Right cardiac atrium (tissue), 5 donors: ENCODE data around the gene KANK3. TPM values are rescaled to one million over a fixed set of nuclear protein-coding genes. Genes with fewer than 3 reads are reported as not detected.
A peak's percentile ranks its signal among the peaks of the same experiment; 100 is the strongest.
"Not testable (repeated sequence)": the region's sequence is repeated elsewhere in the genome, so short reads cannot be mapped to it uniquely, and the experiment has no call there.

Experiments
- ATAC-seq, 2 donors: fragments of 200-7000 bp; cut with Tn5 transposase; one replicate each; pipeline versions ENCODE4 v1.8.0 to v1.9.1; 2020; ENCODE audit warnings: moderate library complexity in 2 of 2, mild to moderate bottlenecking in 1 of 2
- DNase-seq, 3 donors: peaks; one replicate each; pipeline ENCODE4 v3.0.0-alpha.2; 2020
- H3K27ac ChIP-seq: one replicate; pipeline ENCODE4 v1.5.1; 2013; ENCODE audit warnings: mild to moderate bottlenecking, low read length, control low read depth, moderate library complexity
- H3K27me3 ChIP-seq: one replicate; pipeline ENCODE4 v1.6.1; 2013; ENCODE audit not compliant: control insufficient read depth, insufficient read depth
- H3K4me1 ChIP-seq: one replicate; pipeline ENCODE4 v1.6.1; 2013; ENCODE audit warnings: low read length; ENCODE audit not compliant: control insufficient read depth, insufficient read depth
- H3K4me3 ChIP-seq: one replicate; pipeline ENCODE4 v1.5.1; 2013; ENCODE audit warnings: low read length, control low read depth
- H3K9me3 ChIP-seq: one replicate; pipeline ENCODE4 v1.6.1; 2013; ENCODE audit warnings: low read length; ENCODE audit not compliant: control insufficient read depth
- WGBS: extraction: QIAGEN DNeasy Blood & Tissue Kit; methylation state at CpG from one replicate; pipeline ENCODE4 v1.1.7; 2013; 5-methylcytosine and 5-hydroxymethylcytosine counted together
- intact Hi-C, 4 donors: fragments of 100-400 bp; cut with DNase I; formaldehyde crosslinking; loops; one replicate each; pipeline versions ENCODE4 v1.11.0 to v1.14.0; 2022 to 2023
- polyA plus RNA-seq: library from polyadenylated mRNA; stranded (reverse); fragments of 200-250 nt; gene quantifications from one replicate; pipeline ENCODE4 v1.2.3, GENCODE V29; 2013
- total RNA-seq, 4 donors: library from RNA; stranded (reverse); fragmentation: NEBNext Ultra II Directional; extraction: Animal tissue kit (Norgen Biotek cat#: 25700); gene quantifications; one replicate each; pipeline ENCODE4 v1.2.1, GENCODE V29; 2021
- donor health status: healthy with polysubstance abuse.
- donor health status: DM: no; HTN: yes; CAD: no.
- donor health status: DM: no; HTN: no; CAD: no.
- donor health status: DM: no; HTN: yes; CAD: no; lungs with severe emphysema.
- donor health status: DM: yes; HTN: yes; CAD: no.

Gene KANK3
- total and polyA plus RNA-seq, 5 donors, result 10.1 to 14.0 (median 13.1) TPM

DNA sequence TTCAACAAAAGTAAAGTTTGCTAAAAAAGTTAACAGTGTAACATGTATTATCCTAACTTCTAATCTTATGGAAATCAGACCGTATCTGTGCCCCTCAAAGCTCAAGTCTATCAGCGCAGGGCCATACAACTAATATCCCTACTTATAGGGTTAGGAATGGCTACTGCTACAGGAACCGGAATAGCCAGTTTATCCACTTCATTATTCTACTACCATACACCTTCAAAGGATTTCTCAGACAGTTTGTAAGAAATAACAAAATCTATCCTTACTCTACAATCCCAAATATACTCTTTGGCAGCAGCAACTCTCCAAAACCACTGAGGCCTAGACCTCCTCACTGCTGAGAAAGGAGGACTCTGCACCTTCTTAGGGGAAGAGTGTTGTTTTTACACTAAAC lies 42.5 kb upstream of the KANK3 start:
- ATAC-seq, DNase-seq, H3K4me3 ChIP-seq, H3K4me1 ChIP-seq, H3K9me3 ChIP-seq, intact Hi-C loops, H3K27me3 ChIP-seq, H3K27ac ChIP-seq: not testable (repeated sequence)
- 90% methylated on average over 3 of the region's 3 CpGs for WGBS

DNA sequence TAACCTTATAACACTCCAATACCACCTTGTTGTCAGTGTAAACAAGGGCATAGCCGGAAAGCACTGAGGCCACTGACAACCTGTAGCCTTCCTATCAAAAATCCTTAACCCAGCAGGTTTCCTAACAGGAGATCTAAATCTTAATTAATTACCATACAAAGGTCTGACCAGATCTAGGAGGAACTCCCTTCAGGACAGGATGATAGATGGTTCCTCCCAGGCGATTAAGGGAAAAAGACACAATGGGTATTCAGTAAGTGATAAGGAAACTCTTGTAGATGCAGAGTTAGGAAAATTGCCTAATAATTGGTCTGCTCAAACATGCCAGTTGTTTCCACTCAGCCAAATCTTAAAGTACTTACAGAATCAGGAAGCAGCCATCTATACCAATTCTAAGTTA lies 42.0 kb upstream of the KANK3 start:
- H3K27ac ChIP-seq, DNase-seq, H3K9me3 ChIP-seq, intact Hi-C loops, H3K4me1 ChIP-seq, ATAC-seq, H3K27me3 ChIP-seq, H3K4me3 ChIP-seq: not testable (repeated sequence)
- WGBS, result 63% methylated on average over 2 of the region's 2 CpGs

DNA sequence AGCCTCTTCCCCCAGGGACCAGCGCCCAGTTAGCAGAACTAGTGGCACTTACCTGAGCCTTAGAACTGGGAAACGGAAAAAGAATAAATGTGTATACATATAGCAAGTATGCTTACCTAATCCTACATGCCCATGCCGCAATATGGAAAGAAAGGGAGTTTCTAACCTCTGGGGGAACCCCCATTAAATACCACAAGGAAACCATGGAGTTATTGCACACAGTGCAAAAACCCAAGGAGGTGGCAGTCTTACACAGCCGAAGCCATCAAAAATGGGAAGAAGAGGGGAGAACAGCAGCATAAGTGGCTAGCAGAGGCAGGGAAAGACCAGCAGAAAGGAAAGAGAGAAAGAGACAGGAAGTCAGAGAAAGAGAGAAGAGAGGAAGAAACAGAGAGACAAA lies 41.5 kb upstream of the KANK3 start:
- H3K4me1 ChIP-seq, H3K27me3 ChIP-seq, H3K9me3 ChIP-seq, intact Hi-C loops, H3K27ac ChIP-seq, DNase-seq, ATAC-seq, H3K4me3 ChIP-seq: not testable (repeated sequence)
- WGBS, result 81% methylated on average over 4 of the region's 4 CpGs

DNA sequence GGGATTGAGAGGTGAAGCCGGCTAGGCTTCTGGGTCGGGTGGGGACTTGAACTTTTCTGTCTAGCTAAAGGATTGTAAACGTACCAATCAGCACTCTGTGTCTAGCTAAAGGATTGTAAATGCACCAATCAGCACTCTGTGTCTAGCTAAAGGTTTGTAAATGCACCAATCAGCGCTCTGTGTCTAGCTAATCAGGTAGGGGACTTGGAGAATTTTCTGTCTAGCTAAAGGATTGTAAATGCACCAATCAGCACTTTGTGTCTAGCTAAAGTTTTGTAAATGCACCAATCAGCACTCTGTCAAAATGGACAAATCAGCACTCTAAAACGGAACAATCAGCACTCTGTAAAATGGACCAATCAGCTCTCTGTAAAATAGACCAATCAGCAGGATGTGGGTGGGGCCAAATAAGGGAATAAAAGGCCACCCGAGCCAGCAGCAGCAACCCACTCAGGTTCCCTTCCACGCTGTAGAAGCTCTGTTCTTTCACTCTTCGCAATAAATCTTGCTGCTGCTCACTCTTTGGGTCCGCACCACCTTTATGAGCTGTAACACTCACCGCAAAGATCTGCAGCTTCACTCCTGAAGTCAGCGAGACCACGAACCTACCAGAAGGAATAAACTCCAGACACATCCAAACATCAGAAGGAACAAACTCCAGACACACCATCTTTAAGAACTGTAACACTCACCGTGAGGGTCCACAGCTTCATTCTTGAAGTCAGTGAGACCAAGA lies 36.3 kb upstream of the KANK3 start:
- H3K9me3 ChIP-seq, H3K27ac ChIP-seq, H3K27me3 ChIP-seq, ATAC-seq, DNase-seq, H3K4me3 ChIP-seq, H3K4me1 ChIP-seq, intact Hi-C loops: not testable (repeated sequence)
- WGBS, result 95% methylated on average over 13 of the region's 13 CpGs

DNA sequence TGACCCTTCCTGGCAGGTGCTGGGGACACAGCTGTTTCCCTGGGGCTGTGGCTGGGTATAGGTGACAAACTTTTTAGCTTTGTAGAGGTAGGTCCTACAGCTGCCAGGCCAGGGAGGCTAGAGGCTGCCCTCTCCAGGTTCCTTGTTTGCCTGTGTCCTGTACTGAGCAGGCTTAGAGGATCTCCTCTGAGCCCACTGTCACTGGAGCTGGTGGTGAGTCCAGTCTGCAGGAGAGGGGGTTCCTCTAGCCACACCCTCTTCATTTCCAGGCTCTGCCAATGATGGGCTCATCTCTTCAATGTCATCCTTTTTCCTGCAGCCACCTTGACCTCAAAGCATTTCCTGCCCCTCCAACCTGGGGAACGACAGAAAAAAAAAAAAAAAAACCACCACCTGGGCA lies 34.5 kb upstream of the KANK3 start:
- Histone ChIP-seq H3K9me3 (no peaks in the 10 kb centered on the region), H3K4me1 (peaks cover 2% of the 10 kb centered on the region), H3K27me3 (no peaks in the 10 kb centered on the region), H3K4me3 (no peak overlapping the region), H3K27ac (no peak overlapping the region)
- intact Hi-C loops, result no loop called here
- ATAC-seq, result no peak
- DNase-seq, result no peak
- 46% methylated on average over 1 of the region's 1 CpG for WGBS

DNA sequence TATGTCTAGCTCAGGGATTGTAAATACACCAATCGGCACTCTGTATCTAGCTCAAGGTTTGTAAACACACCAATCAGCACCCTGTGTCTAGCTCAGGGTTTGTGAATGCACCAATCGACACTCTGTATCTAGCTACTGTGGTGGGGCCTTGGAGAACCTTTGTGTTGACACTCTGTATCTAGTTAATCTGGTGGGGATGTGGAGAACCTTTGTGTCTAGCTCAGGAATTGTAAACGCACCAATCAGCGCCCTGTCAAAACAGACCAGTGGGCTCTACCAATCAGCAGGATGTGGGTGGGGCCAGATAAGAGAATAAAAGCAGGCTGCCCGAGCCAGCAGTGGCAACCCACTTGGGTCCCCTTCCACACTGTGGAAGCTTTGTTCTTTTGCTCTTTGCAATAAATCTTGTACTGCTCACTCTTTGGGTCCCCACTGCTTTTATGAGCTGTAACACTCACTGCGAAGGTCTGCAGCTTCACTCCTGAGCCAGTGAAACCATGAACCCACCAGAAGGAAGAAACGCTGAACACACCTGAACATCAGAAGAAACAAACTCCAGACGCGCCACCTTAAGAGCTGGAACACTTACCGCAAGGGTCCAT lies 33.4 kb upstream of the KANK3 start:
- H3K27ac ChIP-seq, H3K4me3 ChIP-seq, H3K4me1 ChIP-seq, ATAC-seq, H3K27me3 ChIP-seq, H3K9me3 ChIP-seq, intact Hi-C loops: not testable (repeated sequence)
- peak in 1 of 3 donors; percentile 4 for DNase-seq
- 89% methylated on average over 10 of the region's 10 CpGs for WGBS

DNA sequence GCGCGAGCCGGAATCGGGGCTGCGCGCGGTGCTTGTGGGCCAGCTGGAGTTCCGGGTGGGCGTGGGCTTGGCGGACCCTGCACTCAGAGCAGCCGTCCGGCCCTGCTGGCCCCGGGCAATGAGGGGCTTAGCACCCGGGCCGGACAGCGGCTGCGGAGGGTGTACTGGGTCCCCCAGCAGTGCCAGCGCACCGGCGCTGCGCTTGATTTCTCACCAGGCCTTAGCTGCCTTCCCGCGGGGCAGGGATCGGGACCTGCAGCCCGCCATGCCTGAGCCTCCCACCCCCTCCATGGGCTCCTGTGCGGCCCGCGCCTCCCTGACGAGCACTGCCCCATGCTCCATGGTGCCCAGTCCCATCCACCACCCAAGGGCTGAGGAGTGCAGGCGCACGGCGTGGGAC lies 32.7 kb upstream of the KANK3 start:
- H3K27me3 ChIP-seq, H3K4me1 ChIP-seq, H3K27ac ChIP-seq, H3K9me3 ChIP-seq, intact Hi-C loops, H3K4me3 ChIP-seq, ATAC-seq: not testable (repeated sequence)
- 98% methylated on average over 32 of the region's 32 CpGs for WGBS
- DNase-seq, result peak in 1 of 3 donors; percentile 29

DNA sequence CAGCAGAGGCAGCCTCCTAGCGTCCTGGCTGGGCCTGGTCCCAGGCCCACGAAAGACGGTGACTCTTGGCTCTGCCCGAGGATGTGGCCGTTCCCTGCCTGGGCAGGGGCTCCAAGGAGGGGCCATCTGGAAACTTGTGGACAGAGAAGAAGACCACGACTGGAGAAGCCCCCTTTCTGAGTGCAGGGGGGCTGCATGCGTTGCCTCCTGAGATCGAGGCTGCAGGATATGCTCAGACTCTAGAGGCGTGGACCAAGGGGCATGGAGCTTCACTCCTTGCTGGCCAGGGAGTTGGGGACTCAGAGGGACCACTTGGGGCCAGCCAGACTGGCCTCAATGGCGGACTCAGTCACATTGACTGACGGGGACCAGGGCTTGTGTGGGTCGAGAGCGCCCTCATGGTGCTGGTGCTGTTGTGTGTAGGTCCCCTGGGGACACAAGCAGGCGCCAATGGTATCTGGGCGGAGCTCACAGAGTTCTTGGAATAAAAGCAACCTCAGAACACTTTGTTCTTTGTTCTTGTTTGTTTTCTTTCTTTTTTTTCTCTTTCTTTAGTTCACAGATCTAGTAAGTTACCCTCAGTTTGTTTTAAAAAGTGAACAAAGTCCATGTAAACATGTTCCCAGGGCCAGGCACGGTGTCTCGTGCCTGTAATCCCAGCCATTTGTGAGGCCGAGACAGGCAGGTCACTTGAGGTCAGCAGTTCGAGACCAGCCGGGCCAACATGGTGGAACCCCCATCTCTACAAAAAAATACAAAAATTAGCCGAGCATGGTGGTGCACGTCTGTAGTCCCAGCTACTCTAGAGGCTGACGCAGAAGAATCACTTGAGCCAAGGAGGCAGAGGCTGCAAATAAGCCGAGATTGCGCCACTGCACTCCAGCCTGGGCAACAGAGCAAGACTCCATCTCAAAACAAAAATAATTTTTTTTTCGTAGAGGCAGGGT lies 31.1 kb upstream of the KANK3 start:
- 73% methylated on average over 26 of the region's 26 CpGs for WGBS
- H3K27me3 ChIP-seq, result no peaks in the 10 kb centered on the region
- H3K4me1 ChIP-seq, result peaks cover 7% of the 10 kb centered on the region
- H3K4me3 ChIP-seq, result no peak overlapping the region
- intact Hi-C loops, result no loop called here
- peak overlapping the region; percentile 64 for H3K27ac ChIP-seq
- no peaks in the 10 kb centered on the region for H3K9me3 ChIP-seq
- ATAC-seq (peak; percentile 72 to 80), DNase-seq (peak; percentile 74 to 91 (median 81))

DNA sequence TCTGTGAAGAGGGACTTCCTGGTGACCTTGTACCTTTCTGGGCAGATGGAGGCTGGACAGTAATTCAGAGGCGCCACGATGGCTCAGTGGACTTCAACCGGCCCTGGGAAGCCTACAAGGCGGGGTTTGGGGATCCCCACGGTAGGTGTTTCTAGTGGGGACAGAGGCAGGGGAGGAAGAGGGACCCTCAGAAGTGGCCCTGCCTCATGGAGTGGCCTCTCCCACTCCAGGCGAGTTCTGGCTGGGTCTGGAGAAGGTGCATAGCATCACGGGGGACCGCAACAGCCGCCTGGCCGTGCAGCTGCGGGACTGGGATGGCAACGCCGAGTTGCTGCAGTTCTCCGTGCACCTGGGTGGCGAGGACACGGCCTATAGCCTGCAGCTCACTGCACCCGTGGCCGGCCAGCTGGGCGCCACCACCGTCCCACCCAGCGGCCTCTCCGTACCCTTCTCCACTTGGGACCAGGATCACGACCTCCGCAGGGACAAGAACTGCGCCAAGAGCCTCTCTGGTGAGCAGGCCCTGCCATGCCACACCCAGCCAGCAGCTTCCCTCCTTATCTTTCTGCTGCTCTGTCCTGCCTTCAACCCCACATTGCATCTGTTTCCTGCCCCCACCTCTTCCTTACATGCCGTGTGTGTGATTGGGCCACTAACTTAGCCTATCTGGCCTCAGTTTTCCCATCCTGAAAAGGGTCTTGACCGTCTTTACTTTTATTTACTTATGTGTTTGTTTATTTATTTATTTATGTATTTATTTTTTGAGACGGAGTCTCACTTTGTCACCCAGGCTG lies 28.1 kb upstream of the KANK3 start:
- DNase-seq (peak in 2 of 3 donors; percentile 51 to 73), ATAC-seq (peak; percentile 15 to 33)
- Histone ChIP-seq H3K4me3 (no peak overlapping the region), H3K27me3 (no peaks in the 10 kb centered on the region), H3K4me1 (peaks cover 19% of the 10 kb centered on the region), H3K27ac (peak overlapping the region; percentile 2), H3K9me3 (no peaks in the 10 kb centered on the region)
- intact Hi-C loops, result no loop called here
- WGBS, result 75% methylated on average over 28 of the region's 28 CpGs

DNA sequence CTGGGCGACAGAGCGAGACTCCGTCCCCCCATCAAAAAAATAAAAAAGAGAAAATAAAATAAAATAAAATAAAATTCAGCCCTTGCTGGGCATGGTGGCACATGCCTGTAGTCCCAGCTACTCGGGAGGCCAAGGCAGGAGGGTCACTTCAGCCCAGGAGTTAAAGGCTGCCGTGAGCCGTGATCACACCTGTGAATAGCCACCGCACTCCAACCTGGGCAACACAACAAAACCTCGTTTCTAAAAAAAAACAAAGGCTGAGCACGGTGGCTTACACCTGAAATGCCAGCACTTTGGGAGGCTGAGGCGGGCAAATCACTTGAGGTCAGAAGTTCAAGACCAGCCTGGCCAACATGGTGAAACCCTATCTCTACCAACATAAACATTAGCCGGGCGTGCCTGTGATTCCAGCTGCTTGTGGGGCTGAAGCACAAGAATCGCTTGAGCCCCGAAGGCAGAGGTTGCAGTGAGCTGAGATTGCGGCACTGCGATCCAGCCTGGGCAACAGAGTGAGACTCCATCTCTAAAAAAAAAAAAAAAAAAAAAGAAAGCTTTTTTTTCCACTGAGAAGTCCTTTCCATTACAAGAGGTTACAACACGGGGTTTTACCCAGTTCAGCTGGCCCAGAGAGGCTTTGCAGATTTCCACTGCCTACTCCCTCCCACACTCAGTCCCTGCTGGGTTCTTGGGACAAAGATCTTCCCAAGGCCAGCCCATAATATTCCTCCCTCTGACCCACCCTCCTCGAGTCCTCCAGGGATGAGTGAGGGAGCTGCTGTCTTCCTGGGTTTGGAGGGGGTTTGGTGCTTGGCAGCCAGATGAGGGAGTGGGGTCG lies 27.3 kb upstream of the KANK3 start:
- Histone ChIP-seq H3K4me3 (no peak overlapping the region), H3K27ac (peak overlapping the region; percentile 40), H3K4me1 (peaks cover 20% of the 10 kb centered on the region), H3K9me3 (no peaks in the 10 kb centered on the region), H3K27me3 (no peaks in the 10 kb centered on the region)
- peak; percentile 56 to 66 for ATAC-seq
- WGBS, result 72% methylated on average over 19 of the region's 19 CpGs
- intact Hi-C loops, result no loop called here
- DNase-seq, result peak in 2 of 3 donors; percentile 69 to 72
